ENCODE data around the gene BLOC1S3.

The BLOC1S3 gene

DNA sequence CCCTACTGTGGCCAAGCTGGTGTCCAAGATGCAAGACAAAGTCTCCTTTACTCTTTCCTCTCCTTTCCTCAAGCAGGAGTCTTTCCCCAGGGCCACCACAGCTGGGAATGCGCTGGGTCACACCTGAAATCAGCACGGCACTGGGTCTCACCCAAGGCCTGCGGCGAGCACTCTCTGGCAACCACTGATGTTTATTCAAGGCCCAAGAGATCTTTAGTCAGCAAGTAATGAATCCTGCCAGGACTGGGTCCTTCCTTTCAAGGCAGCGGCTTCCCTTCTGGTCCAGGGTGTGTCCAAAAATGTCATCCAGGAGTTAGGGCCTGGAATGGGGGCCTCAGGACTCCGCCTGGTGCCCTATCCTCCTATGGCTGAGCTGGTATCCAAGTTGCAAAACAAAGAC is 24.1 kb downstream of the BLOC1S3 start:
- Histone ChIP-seq H3K27me3 (ENCODE audit: control insufficient read depth in 5 of 5, insufficient read depth in 4 of 5, low read length in 5 of 5) (no peaks in the 10 kb centered on the region), H3K4me1 (ENCODE audit: control insufficient read depth in 5 of 5, insufficient read depth in 5 of 5, low read length in 5 of 5) (no peaks in the 10 kb centered on the region), H3K27ac (ENCODE audit: low read depth, low read length) (no peak overlapping the region), H3K4me3 (ENCODE audit: low read depth in 1 of 5, low read length in 5 of 5) (no peak overlapping the region), H3K36me3 (ENCODE audit: control insufficient read depth in 5 of 5, insufficient read depth in 5 of 5, low read length in 5 of 5) (no peaks in the 10 kb centered on the region), H3K9me3 (ENCODE audit: control insufficient read depth in 5 of 5, low read length in 5 of 5) (no peaks in the 10 kb centered on the region), H3K9ac (ENCODE audit: low read length in 5 of 5) (no peak overlapping the region)

DNA sequence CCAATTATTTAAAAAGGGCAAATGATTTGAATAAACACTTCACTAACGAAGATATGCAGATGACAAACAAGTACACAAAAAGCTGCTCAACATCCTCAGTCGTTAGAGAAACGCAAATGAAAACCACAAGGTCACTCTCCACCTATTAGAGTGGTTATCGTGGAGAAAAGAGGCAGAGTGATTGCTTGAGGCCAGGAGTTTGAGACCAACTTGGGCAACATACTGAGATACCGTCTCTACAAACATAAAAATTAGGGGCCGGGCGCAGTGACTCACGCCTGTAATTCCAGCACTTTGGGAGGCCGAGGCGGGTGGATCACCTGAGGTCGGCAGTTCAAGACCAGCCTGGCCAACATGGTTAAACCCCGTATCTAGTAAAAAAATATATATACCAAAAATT is 27.2 kb downstream of the BLOC1S3 start:
- Histone ChIP-seq H3K27ac (ENCODE audit: low read depth, low read length) (no peak overlapping the region), H3K9me3 (ENCODE audit: control insufficient read depth in 5 of 5, low read length in 5 of 5) (no peaks in the 10 kb centered on the region), H3K9ac (ENCODE audit: low read length in 5 of 5) (no peak overlapping the region), H3K27me3 (ENCODE audit: control insufficient read depth in 5 of 5, insufficient read depth in 4 of 5, low read length in 5 of 5) (no peaks in the 10 kb centered on the region), H3K36me3 (ENCODE audit: control insufficient read depth in 5 of 5, insufficient read depth in 5 of 5, low read length in 5 of 5) (no peaks in the 10 kb centered on the region), H3K4me1 (ENCODE audit: control insufficient read depth in 5 of 5, insufficient read depth in 5 of 5, low read length in 5 of 5) (no peaks in the 10 kb centered on the region), H3K4me3 (ENCODE audit: low read depth in 1 of 5, low read length in 5 of 5) (no peak overlapping the region)

DNA sequence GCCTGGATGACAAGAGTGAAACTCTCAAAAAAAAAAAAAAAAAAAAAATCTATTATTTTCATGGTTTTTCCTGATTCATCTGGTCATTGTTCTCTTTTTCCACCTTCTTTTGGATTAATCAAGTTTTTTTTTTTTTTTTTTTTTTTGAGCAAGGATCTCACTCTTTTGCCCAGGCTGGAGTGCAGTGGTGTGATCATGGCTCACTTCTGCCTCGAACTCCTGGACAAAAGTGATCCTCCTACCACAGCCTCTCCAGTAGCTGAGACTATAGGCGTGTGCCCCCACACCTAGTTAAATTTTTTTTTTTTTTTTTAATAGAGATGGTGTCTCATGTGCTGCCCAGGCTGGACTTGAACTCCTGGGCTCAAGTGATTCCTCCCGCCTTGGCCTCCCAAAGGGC is 27.7 kb downstream of the BLOC1S3 start:
- no peaks in the 10 kb centered on the region for H3K36me3 ChIP-seq (ENCODE audit: control insufficient read depth in 5 of 5, insufficient read depth in 5 of 5, low read length in 5 of 5)
- H3K4me3 ChIP-seq (ENCODE audit: low read depth in 1 of 5, low read length in 5 of 5), result no peak overlapping the region
- H3K27me3 ChIP-seq (ENCODE audit: control insufficient read depth in 5 of 5, insufficient read depth in 4 of 5, low read length in 5 of 5), result peaks cover 0 to 2% (median 0%) of the 10 kb centered on the region in 5 donors
- no peaks in the 10 kb centered on the region for H3K9me3 ChIP-seq (ENCODE audit: control insufficient read depth in 5 of 5, low read length in 5 of 5)
- peaks cover 0 to 1% (median 0%) of the 10 kb centered on the region in 5 donors for H3K4me1 ChIP-seq (ENCODE audit: control insufficient read depth in 5 of 5, insufficient read depth in 5 of 5, low read length in 5 of 5)
- H3K27ac ChIP-seq (ENCODE audit: low read depth, low read length), result no peak overlapping the region
- no peak overlapping the region for H3K9ac ChIP-seq (ENCODE audit: low read length in 5 of 5)

DNA sequence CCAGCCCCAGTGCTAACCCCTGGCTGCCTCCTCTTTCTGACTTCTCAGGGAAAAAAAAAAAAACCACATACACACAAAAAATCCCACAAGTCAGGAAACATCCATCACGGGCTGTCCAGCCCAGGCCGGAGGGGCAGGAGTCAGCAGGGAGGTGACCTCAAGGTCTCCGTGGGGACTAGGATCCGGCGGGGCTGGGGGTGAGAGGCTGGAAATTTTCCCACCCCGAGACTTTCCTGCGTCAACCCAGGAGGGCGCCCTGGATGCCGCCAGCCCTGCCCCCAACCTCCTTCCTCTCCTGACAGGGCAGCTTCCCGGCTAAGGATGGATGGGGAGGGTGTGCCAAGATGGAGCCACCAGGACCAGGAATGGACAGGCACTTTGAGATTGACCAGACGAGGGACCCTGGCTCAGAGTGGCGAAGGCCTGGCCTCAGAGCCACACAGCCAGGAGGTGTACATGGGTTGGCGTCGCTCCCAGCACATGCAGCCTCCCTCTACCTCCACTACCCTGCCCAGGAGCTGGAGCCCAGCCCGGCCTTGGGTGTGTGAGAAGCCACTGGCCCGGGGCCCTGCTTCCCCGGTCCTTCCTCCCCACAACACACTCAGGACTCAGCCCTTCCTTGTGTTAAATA is 33.3 kb downstream of the BLOC1S3 start:
- Histone ChIP-seq H3K9me3 (ENCODE audit: control insufficient read depth in 5 of 5, low read length in 5 of 5) (no peaks in the 10 kb centered on the region), H3K4me3 (ENCODE audit: low read depth in 1 of 5, low read length in 5 of 5) (no peak overlapping the region), H3K27ac (ENCODE audit: low read depth, low read length) (peak overlapping the region; percentile 62), H3K4me1 (ENCODE audit: control insufficient read depth in 5 of 5, insufficient read depth in 5 of 5, low read length in 5 of 5) (peaks cover 0 to 29% (median 4%) of the 10 kb centered on the region in 5 donors), H3K27me3 (ENCODE audit: control insufficient read depth in 5 of 5, insufficient read depth in 4 of 5, low read length in 5 of 5) (peaks cover 7 to 19% (median 15%) of the 10 kb centered on the region in 5 donors), H3K36me3 (ENCODE audit: control insufficient read depth in 5 of 5, insufficient read depth in 5 of 5, low read length in 5 of 5) (no peaks in the 10 kb centered on the region), H3K9ac (ENCODE audit: low read length in 5 of 5) (no peak overlapping the region)

DNA sequence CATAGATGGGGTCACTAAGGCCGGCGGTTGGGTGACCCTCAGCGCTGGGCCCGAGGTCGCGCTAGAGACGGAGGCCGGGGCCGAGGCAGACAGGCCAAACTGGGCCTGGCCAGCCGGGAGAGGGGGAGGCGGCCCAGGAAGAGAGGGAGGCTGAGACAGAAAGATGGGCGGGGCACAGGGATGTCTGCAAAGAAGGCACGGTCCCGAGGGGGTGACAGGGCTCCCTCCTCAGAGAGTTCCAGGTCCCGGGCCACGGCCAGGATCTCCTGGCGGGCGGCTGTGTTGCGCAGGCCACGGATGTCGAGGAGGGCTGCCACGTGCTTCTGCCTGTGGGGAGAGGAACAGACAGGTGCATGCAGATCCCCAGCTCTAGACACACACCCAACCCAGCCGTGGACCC is 34.4 kb downstream of the BLOC1S3 start:
- Histone ChIP-seq H3K27ac (ENCODE audit: low read depth, low read length) (peak overlapping the region; percentile 62), H3K9ac (ENCODE audit: low read length in 5 of 5) (no peak overlapping the region), H3K4me3 (ENCODE audit: low read depth in 1 of 5, low read length in 5 of 5) (no peak overlapping the region), H3K4me1 (ENCODE audit: control insufficient read depth in 5 of 5, insufficient read depth in 5 of 5, low read length in 5 of 5) (peaks cover 0 to 29% (median 8%) of the 10 kb centered on the region in 5 donors), H3K36me3 (ENCODE audit: control insufficient read depth in 5 of 5, insufficient read depth in 5 of 5, low read length in 5 of 5) (no peaks in the 10 kb centered on the region), H3K27me3 (ENCODE audit: control insufficient read depth in 5 of 5, insufficient read depth in 4 of 5, low read length in 5 of 5) (peaks cover 11 to 30% (median 21%) of the 10 kb centered on the region in 5 donors), H3K9me3 (ENCODE audit: control insufficient read depth in 5 of 5, low read length in 5 of 5) (no peaks in the 10 kb centered on the region)

DNA sequence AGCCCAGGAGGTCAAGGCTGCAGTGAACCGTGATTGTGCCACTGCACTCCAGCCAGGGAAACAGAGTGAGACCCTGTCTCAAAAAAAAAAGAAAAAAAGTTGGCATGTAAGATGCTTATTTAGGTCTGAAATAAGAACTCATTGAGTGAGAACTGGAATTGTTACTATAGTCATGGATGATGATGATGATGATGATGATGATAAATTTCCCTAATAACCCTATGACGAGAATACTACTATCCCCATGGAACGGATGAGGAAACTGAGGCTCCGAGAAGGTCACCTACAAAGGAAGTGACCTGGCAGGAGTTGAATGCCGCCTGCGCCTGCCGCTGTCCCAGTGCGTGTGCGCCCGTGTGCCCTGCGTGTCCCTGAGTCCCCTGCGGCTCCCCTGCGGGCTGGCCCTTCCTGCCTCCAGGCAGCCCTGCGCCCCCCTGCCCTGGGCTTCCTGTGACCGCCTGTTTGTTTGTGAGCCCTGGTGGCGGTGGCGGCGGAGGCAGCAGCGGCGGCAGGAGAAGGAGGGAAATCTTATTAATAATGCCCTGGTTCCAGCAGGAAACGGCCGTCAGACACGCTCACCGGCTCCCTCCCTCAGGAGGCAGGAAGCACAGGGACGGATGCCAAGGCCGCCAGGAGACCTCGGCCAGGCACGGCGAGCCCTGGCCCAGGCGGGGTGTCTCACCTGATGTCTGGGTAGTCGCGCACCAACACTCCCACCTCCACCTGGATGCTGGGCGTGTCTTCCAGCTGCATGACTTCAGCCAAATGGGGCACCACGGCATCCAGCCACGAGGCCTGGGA is 37.0 kb downstream of the BLOC1S3 start:
- Histone ChIP-seq H3K9ac (ENCODE audit: low read length in 5 of 5) (no peak overlapping the region), H3K4me1 (ENCODE audit: control insufficient read depth in 5 of 5, insufficient read depth in 5 of 5, low read length in 5 of 5) (peaks cover 0 to 29% (median 8%) of the 10 kb centered on the region in 5 donors), H3K36me3 (ENCODE audit: control insufficient read depth in 5 of 5, insufficient read depth in 5 of 5, low read length in 5 of 5) (no peaks in the 10 kb centered on the region)

DNA sequence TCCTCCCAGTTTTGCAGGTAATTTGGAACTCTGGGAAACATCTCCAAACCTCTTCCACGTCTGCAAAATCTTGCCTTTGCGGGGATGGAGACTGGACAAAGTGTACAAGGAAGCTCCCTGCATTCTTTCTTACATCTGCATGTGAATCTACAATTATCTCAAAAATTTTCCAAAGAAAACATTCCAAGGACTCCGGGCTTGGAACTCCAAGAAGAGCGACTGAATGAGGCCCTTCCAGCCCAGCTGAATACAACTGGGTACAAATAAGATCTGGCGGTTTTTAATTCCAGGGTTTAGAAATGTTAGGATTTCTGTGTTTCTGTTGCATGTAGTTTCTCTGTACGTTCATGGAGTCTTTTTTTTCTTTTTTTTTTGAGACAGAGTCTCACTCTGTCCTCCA is 38.1 kb downstream of the BLOC1S3 start:
- peaks cover 0 to 25% (median 8%) of the 10 kb centered on the region in 5 donors for H3K4me1 ChIP-seq (ENCODE audit: control insufficient read depth in 5 of 5, insufficient read depth in 5 of 5, low read length in 5 of 5)
- peaks cover 11 to 36% (median 24%) of the 10 kb centered on the region in 5 donors for H3K27me3 ChIP-seq (ENCODE audit: control insufficient read depth in 5 of 5, insufficient read depth in 4 of 5, low read length in 5 of 5)

More for the DNA sequence above, 37.0 kb downstream of the BLOC1S3 start:
- Histone ChIP-seq H3K27ac (ENCODE audit: low read depth, low read length) (no peak overlapping the region), H3K4me3 (ENCODE audit: low read depth in 1 of 5, low read length in 5 of 5) (peak overlapping the region in 2 of 5 donors; percentile 2 to 14), H3K27me3 (ENCODE audit: control insufficient read depth in 5 of 5, insufficient read depth in 4 of 5, low read length in 5 of 5) (peaks cover 11 to 36% (median 24%) of the 10 kb centered on the region in 5 donors), H3K9me3 (ENCODE audit: control insufficient read depth in 5 of 5, low read length in 5 of 5) (no peaks in the 10 kb centered on the region)

DNA sequence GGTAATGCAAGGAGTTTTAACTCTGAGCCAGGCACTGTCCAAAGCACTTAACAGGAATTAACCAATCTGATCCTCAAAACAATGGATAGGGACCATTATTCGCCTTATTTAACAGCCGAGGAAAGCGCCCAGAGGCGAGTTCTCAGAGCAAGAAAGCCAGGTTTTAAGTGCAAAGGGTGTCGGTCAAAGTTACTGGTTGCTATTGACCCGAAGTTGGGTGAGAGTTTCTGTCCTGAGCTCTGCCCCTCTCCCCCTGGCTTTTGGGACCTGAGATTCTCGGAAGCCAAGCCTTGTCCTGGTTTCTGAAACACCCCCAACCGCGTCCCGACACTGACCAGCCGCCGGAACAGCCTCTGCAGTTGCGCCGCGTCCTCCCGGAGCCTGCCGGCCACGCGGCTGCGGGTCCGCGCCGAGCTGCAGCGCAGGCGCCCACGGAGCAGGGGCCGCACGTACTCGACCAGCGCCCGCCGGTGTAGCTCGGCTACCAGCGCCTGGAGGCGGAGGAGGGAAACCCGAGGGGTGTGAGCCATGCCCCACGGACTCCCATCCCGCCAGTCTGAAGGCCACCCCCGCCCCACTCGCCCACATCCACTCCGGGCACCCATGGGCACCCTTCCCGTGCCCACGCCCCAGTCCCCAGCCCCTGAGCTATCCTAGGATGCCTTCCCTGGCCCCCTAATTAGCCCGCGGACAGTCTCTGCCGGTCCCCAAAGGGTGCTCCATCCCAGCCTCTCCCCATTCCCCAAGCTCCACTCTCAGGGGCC is 38.8 kb downstream of the BLOC1S3 start:
- Histone ChIP-seq H3K27me3 (ENCODE audit: control insufficient read depth in 5 of 5, insufficient read depth in 4 of 5, low read length in 5 of 5) (peaks cover 11 to 35% (median 24%) of the 10 kb centered on the region in 5 donors), H3K4me3 (ENCODE audit: low read depth in 1 of 5, low read length in 5 of 5) (no peak overlapping the region), H3K9ac (ENCODE audit: low read length in 5 of 5) (no peak overlapping the region), H3K27ac (ENCODE audit: low read depth, low read length) (no peak overlapping the region), H3K36me3 (ENCODE audit: control insufficient read depth in 5 of 5, insufficient read depth in 5 of 5, low read length in 5 of 5) (no peaks in the 10 kb centered on the region), H3K4me1 (ENCODE audit: control insufficient read depth in 5 of 5, insufficient read depth in 5 of 5, low read length in 5 of 5) (peaks cover 0 to 18% (median 8%) of the 10 kb centered on the region in 5 donors), H3K9me3 (ENCODE audit: control insufficient read depth in 5 of 5, low read length in 5 of 5) (no peaks in the 10 kb centered on the region)

More for the DNA sequence above, 38.1 kb downstream of the BLOC1S3 start:
- Histone ChIP-seq H3K9me3 (ENCODE audit: control insufficient read depth in 5 of 5, low read length in 5 of 5) (no peaks in the 10 kb centered on the region), H3K27ac (ENCODE audit: low read depth, low read length) (no peak overlapping the region), H3K9ac (ENCODE audit: low read length in 5 of 5) (no peak overlapping the region), H3K4me3 (ENCODE audit: low read depth in 1 of 5, low read length in 5 of 5) (no peak overlapping the region), H3K36me3 (ENCODE audit: control insufficient read depth in 5 of 5, insufficient read depth in 5 of 5, low read length in 5 of 5) (no peaks in the 10 kb centered on the region)

DNA sequence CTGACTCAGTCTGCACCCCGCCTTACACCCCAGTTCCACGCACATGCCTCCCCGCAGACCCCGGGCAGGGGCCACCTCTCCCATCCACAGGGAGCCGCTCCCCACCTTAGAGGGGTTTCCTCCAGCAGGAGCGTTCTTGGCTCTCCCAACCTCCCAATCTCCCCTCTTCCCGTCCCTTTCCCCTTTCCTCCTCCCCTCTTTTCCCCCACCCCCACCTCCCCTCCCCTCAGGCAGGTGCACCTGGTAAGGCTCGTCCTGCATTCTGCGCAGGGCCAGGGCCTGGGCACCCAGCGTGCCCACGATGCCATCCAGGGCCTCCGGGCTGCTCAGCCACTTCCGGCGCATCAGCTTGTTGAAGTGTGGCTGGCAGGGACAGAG is 39.4 kb downstream of the BLOC1S3 start:
- Histone ChIP-seq H3K4me1 (ENCODE audit: control insufficient read depth in 5 of 5, insufficient read depth in 5 of 5, low read length in 5 of 5) (peaks cover 0 to 13% (median 5%) of the 10 kb centered on the region in 5 donors), H3K27me3 (ENCODE audit: control insufficient read depth in 5 of 5, insufficient read depth in 4 of 5, low read length in 5 of 5) (peaks cover 11 to 35% (median 24%) of the 10 kb centered on the region in 5 donors), H3K9me3 (ENCODE audit: control insufficient read depth in 5 of 5, low read length in 5 of 5) (no peaks in the 10 kb centered on the region), H3K27ac (ENCODE audit: low read depth, low read length) (no peak overlapping the region), H3K4me3 (ENCODE audit: low read depth in 1 of 5, low read length in 5 of 5) (no peak overlapping the region), H3K9ac (ENCODE audit: low read length in 5 of 5) (no peak overlapping the region), H3K36me3 (ENCODE audit: control insufficient read depth in 5 of 5, insufficient read depth in 5 of 5, low read length in 5 of 5) (no peaks in the 10 kb centered on the region)

Measured in subcutaneous abdominal adipose tissue (tissue), 5 donors.